HG03432 (cell line): Measurements from ENCODE around the gene TMEM18.
"Not testable (repeated sequence)": the region's sequence is repeated elsewhere in the genome, so short reads cannot be mapped to it uniquely, and the experiment has no call there.

Source experiments
- ATAC-seq: cut with Tn5 transposase; IDR thresholded peaks from one replicate; pipeline ENCODE4 v1.9.1; 2021; ENCODE audit warnings: mild to moderate bottlenecking, moderate library complexity; ENCODE audit not compliant: unreplicated experiment

Gene TMEM18

GRCh38 chr2:694174-694573 lies 17.0 kb upstream of the TMEM18 start:
- no peak for ATAC-seq

- no peak for ATAC-seq
These were observed 16.4 kb upstream of the TMEM18 start for GRCh38 chr2:693606-694005.

GRCh38 chr2:692767-693166 lies 15.6 kb upstream of the TMEM18 start:
- ATAC-seq = no peak

DNA sequence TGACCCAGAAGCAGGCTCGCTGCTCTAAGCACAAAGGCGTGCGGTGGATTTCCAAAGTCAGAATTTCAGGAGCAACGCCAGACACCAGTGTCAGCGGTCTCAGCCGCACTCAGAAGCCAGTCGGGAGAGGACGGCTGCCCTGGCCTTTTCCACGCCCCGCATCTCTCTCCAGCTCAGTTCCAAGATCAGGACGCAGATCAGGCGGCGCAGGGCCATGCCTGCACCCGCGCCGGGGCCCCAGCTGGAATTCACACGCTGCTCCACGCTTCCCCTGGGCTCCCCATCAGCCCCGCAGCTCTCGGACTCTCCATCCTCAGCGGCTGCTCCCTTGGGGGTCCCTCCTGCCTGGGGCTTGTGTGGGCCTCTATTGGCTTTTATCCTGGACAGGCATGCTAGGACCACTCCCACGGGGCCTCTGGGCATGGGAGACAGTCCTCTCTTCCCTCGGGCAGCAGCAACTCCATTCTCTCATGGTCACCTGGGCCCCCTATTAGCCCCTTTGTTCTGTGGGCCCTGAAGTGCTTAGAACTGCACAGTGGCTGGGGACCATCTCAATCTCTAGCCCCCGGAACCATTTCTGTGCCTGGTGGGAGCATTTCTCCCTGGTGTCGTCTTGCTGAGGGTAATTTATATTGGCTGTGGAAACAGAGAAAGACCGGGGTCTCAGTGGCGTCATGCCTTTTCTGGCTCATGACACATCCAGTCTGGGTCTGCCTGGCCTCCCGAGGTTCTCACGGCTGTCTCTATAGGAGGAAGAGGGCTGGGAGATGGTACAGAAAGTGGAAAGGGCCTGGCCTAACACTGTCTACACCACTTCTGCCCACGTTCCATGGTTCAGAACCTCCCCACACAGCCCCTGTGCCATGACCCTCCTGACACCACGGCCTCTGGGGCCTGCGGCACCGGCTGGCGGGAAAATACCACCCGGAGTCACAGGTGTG lies 14.9 kb upstream of the TMEM18 start:
- ATAC-seq = no peak

GRCh38 chr2:690799-691198 lies 13.6 kb upstream of the TMEM18 start:
- ATAC-seq = no peak

DNA sequence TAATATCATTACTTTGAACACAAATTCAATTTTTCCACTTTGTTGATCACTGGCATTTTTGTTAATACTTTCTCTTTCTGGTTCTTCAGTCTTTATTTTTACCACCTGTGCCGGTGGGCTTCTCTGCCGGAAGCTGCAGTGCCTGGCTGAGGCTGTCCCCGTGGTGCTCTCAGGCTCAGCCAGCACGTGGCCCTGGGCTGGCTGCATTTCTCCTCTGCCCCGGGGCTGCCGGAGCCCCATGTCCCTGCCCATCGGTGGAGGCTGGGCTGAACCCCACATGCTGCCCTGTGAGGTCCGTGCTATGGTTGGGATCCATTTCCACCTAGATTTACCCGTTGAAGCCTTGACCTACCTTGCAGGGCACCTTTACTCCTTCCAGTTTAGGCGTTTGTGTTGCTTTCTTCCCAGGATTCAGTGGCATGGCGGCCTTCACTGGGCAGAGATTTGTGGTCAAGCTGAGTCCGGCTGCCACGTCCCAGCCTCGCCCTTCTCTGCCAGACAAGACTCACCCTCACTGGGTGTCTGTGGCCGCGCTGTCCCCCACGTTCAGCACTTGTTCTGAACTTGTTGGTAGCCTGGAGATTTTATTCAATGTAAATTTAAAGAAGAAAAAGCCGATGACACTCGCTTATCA lies 12.8 kb upstream of the TMEM18 start:
- no peak for ATAC-seq

DNA sequence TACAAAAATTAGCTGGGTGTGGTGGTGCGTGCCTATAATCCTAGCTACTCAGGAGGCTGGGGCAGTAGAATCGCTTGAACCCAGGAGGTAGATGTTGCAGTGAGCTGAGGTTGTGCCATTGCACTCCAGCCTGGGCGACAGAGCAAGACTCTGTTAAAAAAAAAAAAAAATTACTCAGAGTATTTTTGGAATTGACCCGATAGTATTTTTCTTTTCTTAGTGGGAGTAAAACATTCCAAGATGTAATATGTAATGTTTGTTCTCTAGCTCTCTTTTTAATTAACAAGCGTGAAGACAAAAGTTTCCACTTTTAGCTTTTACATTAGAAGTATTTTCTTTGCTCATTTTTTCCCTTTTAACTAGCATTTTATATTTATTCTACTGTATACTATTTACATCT lies 12.0 kb upstream of the TMEM18 start:
- ATAC-seq = no peak

GRCh38 chr2:688504-689076 lies 11.4 kb upstream of the TMEM18 start:
- ATAC-seq = no peak

- no peak for ATAC-seq
These were observed 8.2 kb upstream of the TMEM18 start for GRCh38 chr2:685421-685820.

GRCh38 chr2:684913-685312 lies 7.7 kb upstream of the TMEM18 start:
- ATAC-seq = not testable (repeated sequence)

DNA sequence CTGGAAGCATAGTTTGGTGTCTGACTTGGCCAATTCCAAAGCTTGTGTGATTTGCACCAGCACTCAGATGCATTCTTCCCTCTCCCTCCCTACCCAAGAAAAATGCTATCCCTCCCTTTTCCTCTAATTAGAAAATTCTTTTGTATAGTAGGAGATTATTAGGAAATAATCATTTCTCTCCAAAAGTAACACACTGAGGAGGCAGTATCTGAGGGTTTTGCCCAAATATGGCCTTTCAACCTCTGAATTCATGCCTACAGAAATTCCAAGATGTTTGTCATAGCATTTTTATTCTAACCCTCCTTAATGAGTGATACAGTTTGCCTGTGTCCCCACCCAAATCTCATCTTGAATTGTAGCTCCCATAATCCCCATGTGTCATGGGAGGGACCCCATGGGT lies 5.0 kb upstream of the TMEM18 start:
- no peak for ATAC-seq

- no peak for ATAC-seq
These were observed 4.1 kb upstream of the TMEM18 start for GRCh38 chr2:681312-681711.

DNA sequence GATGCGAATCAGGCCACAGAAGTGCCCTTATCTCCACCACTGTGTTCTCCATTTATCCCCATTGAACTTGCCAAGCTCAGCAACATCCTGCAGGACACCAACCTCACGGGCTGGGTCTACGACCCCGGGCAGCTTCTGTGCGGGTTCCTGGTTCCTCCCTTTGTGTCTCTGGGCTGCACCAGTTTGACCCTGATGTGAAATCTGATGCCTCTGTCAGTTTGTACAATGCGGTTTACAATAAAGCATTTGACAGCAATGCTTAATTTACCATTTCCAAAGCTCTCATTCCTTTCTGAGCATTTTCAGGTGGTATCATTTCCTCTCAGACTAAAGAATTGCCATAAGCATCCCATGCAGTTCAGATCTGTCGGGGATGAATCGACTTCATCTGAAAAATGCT lies 3.3 kb upstream of the TMEM18 start:
- ATAC-seq = no peak

GRCh38 chr2:678964-679363 lies 1.8 kb upstream of the TMEM18 start:
- ATAC-seq = no peak

DNA sequence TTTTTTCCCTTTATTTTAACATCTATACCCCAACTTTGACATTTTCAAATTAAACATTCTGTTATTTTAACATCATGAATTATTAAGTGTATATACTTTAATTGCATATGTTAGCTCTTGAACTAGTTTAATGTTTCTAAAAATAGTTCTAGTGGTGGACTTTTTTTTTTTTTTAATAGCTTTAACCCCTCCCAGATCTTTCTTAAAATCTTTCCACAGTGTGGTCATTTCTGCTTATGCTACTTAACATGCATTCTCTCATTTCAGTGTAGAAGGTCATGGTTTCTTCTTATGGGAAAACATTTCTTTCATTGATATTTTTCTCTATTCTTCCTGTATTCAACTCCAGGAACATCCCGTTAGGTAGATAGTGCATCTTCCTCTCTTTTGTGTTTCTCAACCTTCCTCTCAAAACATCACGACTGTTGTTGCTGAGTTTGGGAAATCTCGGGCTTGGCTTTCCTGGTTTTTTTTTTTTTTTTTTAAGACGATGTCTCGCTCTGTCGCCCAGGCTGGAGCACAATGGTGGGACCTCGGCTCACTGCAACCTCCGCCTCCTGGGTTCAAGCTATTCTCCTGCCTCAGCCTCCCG lies 849 bp upstream of the TMEM18 start:
- ATAC-seq = no peak

DNA sequence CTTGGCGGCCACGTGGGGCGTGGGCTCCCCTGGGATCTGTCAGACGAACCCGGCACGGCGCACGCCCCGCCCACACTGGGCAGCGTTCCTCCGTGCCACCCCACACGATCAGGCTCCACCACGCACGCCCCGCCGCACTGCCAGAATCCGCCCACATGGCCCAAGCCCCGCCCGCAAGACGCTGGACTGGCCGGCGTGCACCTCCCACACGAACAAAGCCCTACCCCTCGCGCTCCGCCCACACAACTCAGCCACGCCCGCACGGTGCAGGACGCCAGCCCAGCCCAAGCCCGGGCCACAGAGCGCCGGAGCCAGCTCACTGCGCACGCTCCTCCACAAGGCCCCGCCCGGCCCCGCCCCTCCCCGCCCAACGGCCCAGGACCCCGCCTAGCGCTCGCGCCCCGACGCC lies 555 bp downstream of the TMEM18 start:
- peak; percentile 84 for ATAC-seq

DNA sequence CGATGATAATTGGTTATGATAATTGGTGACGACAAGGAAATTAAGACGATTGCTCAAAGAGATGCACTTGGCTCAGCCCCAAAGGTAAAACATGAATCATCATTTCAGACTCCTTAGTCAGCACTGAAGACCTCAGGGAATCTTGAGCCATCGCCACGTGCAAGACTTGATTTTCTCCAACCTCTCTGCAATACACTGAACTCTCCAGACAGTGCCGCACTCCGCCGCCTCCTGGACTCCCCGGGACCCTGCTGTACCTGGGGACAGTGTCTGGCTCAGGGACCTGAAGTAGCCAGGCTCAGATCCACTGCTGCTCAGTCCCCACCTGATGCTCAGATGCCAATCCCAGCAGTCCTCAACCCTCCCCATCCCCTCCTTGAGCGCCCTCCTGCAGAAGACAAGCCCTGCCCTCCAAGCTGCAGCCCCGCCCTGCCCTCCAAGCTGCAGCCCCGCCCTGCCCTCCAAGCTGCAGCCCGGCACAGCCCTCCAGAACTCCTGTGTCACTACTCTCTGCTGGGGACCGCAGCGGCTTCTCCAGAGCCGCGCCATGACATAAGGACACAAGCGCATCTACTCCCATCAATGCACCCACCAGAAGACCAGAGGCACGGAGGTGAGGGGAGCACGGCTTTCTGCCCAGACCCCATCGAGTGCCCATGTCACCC lies 1.1 kb downstream of the TMEM18 start:
- ATAC-seq = peak; percentile 55

GRCh38 chr2:675460-675859 lies 1.7 kb downstream of the TMEM18 start:
- ATAC-seq = no peak

- ATAC-seq = no peak
These were observed 2.2 kb downstream of the TMEM18 start for GRCh38 chr2:675051-675450.

GRCh38 chr2:674321-674985 lies 2.8 kb downstream of the TMEM18 start:
- no peak for ATAC-seq
